NCI-H146 (cell line): Measurements from ENCODE around the gene GTF2IRD1.
"Not testable (repeated sequence)": the region's sequence is repeated elsewhere in the genome, so short reads cannot be mapped to it uniquely, and the experiment has no call there.

Experiments
- DNase-seq: peaks from one replicate; lab custom pipeline; 2025; lab: John Stamatoyannopoulos, UW

Gene GTF2IRD1

GRCh38 chr7:74493295-74493694, 39.6 kb downstream of the GTF2IRD1 start:
- DNase-seq, result no peak

DNA sequence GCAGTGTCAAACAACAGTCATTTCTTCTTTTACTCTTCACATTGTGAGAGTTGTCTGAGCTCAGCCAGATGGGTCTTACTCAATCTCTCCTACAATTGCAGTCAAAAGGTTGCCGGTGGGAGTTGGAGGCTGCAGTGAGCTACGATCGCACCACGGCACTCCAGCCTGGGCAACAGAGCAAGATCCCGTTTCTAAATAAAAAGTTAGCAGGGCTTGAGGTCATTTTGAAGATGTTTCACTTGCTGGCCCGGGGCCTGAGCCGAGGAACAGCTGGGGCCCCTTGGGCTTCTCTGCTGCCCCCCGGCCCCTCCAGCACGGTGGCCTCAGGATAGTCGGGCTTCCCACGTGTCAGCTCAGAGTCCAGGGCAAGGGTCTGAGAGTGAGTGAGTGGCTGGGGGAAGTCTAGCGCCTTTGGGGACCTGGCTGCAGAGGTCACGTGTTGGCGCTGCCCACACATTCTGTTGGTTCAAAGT, 40.4 kb downstream of the GTF2IRD1 start:
- no peak for DNase-seq

DNA sequence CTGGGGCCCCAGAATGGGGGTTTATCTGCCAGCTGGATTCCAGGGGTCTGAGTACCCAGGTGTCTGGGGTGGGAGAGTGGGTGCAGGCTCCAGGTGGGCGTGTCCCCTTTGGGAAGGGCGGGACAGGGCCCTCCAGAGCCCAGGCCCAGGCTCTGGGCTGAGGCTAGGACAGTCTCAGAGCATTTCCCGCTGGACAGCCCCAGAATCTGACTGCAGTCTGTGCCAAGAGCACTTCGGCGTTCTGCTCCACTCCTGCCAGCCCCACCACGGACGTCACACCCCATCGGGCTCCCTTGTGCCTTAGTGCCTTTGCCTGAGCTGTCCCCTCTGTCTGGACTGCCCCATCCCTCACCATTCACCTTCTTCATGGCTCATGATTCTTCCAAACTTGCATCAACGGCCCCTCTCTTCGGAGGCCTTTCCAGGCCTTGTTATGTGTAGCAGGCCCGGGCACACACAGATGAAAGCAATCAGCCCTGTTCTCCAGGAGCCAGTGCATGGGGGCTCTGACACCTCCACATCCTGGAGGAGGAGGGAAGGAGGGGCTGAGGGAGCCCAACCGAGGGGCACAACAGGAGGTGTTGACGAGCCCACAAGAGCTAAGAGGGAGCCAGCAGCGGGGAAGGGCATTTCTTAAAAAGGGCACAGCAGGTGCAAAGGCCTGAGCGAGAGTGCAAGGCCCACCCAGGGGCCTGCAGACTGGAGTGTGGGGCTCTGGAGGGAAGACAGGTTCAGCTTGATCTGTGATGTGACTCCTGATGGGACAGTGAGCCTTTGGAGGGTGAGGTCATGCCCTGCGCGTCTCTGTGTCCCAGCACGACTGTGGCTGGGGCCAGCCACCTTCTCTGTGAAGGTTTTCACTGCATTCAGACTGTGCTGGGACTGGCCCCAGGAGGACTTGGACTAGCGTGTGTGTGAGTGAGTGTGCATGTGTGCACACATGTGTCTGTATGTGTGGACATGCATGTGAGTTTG, 41.7 kb downstream of the GTF2IRD1 start:
- DNase-seq, result no peak

- no peak for DNase-seq
Measured at GRCh38 chr7:74496272-74496671, 42.6 kb downstream of the GTF2IRD1 start.

DNA sequence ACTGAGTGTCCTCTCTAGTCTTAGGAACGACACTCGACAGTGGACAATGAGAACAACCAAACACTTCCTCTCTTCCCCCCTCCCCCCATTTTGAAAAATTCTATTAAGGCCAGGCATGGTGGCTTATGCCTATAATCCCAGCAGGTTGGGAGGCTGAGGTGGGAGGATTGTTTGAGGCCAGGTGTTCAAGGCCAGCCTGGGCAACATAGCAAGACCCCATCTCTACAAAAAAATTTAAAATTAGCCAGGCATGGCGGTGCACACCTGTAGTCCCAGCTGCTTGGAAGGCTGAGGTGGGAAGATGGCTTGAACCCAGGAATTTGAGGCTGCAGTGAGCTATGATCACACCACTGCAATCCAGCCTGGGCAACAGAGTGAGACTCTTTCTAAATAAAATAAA, 43.1 kb downstream of the GTF2IRD1 start:
- DNase-seq, result not testable (repeated sequence)

DNA sequence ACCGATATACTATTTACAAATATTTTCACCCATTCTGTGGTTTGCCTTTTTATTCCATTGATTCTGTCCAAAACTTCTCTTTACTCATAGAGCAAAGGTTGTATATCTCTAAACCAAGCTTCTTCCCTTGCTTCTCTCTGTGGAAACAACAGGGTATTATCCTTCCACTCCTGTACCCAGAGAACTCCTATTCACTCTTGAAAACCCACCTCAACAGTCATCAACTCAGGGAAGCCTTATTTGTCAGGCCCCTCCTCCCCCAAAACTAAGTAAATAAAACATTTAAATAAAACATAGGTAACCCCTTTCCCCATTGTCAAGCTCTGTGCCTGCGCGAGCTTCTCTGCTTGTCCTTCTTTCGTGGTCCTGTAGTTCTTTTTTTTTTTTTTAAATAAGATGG, 44.6 kb downstream of the GTF2IRD1 start:
- DNase-seq, result no peak

GRCh38 chr7:74498996-74499834, 45.5 kb downstream of the GTF2IRD1 start:
- DNase-seq, result no peak

- no peak for DNase-seq
Measured at GRCh38 chr7:74499835-74500388, 46.2 kb downstream of the GTF2IRD1 start.

DNA sequence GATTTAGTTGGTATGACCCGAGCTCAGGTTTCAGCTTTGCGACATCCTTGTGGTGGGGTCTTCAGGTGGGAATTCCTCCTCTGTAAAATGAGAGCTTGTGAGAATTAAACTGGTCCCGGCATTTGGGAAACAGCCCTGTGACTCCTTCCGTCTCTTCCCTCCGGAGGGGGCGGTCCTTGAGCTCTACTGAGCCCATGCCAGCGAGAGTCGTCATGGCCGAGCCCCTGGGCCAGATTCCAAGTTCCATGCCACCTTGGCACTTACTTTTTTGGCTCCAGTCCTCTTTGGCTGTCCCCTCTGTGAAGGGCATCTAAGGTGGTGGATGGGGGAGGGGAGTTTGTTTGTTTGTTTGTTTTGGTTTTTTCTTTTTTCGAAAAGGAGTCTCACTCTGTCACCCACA, 47.6 kb downstream of the GTF2IRD1 start:
- DNase-seq, result no peak

- peak; percentile 86 for DNase-seq
Measured at GRCh38 chr7:74502216-74502891, 48.6 kb downstream of the GTF2IRD1 start.

GRCh38 chr7:74503061-74503460, 49.4 kb downstream of the GTF2IRD1 start:
- DNase-seq, result no peak

- no peak for DNase-seq
Measured at GRCh38 chr7:74503943-74504342, 50.2 kb downstream of the GTF2IRD1 start.

DNA sequence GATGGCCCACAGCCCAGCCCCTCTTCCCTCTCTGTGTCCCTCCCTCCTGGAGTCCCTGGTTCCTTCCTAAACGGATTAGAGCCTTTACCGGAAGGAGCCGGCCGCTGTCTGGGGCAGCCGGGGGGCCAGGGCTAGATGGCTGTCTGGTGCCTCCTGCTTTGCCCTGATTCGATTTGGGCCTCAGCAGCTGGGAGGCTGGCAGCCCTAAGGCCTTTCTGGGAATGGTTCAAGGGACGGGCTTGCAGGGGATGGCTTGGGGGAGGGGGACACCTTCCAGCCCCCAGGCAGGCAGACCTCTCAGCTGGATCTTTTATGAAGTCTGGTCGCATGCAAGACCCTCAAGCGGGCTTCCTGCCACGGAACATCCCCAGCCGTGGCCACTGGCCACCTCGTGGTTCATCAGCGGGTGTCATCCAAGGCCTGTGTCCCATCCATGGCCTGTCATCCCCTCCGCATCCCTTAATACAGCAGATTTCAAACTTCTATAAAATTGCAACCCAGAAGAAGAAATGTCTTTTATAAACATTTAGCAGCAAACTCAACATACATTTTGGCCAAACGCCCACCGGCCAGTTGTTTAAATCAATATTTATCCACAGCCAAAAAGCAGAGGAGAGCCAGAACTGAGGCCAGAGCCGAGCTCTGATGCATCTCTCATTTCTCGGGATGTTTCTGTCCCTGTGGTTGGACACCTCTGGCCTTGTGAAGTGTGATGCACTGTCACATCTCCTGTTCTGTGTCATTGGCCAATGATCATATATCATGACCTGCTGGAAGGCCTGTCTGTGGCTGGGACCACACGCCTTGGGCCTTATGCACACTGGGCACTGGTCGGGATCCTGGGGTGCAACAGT, 52.0 kb downstream of the GTF2IRD1 start:
- no peak for DNase-seq

DNA sequence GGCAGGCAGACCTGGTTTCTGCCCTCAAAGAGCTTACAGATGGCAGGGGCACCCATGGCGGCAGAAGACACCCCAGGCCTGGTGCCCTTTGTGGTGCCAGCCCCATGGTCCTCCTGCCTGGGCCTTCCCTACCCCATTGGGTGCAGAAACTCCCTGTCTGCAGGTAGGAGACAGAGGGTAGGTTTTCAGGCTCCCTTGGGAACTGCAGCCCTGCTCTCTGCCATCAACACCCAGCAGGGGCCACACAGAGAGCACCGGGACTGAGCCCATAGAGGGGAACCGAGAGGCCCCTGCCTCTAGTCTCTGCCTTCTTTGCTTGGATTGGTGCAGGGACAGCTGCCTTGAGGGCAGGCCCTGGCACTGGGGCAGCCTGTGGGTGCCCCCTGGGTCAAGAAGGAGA, 52.6 kb downstream of the GTF2IRD1 start:
- DNase-seq, result no peak

GRCh38 chr7:74507538-74508319, 54.0 kb downstream of the GTF2IRD1 start:
- no peak for DNase-seq

- DNase-seq, result not testable (repeated sequence)
Measured at GRCh38 chr7:74509453-74509852, 55.7 kb downstream of the GTF2IRD1 start.

GRCh38 chr7:74511345-74511744, 57.6 kb downstream of the GTF2IRD1 start:
- peak; percentile 40 for DNase-seq

- no peak for DNase-seq
Measured at GRCh38 chr7:74512762-74513161, 59.1 kb downstream of the GTF2IRD1 start.

- peak; percentile 75 for DNase-seq
Measured at GRCh38 chr7:74514131-74514591, 60.5 kb downstream of the GTF2IRD1 start.

GRCh38 chr7:74515276-74515675, 61.6 kb downstream of the GTF2IRD1 start:
- no peak for DNase-seq
